ENCODE data around the gene PSME1. TPM values are rescaled to one million over a fixed set of nuclear protein-coding genes. Genes with fewer than 3 reads are reported as not detected.

The PSME1 gene
- total and polyA plus RNA-seq, 2 of the 13 experiments (the other 11 are each of a cell fraction or from before 2014, with no cell fraction given) = 159 to 608 TPM

DNA sequence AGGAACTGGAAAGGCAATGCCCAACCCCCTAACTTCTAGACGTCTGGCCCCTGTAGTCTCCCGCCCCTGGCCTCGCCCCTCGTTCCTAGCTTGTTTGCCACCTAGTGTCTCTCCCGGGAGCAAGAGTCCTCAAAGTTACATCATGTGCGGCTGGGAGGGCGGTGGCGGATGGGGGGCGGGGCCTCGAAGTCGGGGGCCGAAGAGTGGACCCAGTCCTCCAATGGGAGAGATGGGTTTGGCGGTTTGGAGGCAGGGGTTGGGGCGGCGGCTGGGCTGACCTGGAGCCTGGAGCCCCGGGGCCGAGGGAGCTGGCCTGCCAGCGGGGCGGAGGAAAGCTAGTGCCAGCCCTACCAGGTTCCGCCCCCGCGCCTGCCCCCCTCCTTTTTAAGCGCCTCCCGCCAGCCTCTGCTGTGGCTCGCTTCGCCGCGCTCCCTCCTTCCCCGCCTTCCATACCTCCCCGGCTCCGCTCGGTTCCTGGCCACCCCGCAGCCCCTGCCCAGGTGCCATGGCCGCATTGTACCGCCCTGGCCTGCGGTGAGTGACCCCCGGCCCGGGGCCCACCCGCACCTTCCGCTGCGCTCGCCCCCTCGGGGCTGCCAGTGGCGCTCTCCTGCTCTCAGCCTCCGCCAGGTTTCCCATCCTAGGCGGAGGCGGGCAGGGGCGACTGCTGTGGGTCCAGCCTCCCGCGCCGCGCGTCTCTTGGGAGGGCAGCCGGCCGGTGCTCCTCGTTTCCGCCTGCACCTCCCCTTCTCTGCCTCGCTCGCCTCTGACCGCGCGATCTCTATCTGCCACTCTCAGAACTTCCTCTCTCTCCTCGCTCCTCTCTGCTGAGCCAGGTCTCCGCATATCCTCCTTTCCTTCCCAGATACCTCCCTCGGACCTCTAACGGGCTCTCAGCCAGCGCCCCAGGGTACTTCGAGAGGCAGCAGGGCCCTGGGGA lies 41.8 kb upstream of the PSME1 start, which contains the start of gene PCK2 (continued):
- TF ChIP-seq, protein P1, sequence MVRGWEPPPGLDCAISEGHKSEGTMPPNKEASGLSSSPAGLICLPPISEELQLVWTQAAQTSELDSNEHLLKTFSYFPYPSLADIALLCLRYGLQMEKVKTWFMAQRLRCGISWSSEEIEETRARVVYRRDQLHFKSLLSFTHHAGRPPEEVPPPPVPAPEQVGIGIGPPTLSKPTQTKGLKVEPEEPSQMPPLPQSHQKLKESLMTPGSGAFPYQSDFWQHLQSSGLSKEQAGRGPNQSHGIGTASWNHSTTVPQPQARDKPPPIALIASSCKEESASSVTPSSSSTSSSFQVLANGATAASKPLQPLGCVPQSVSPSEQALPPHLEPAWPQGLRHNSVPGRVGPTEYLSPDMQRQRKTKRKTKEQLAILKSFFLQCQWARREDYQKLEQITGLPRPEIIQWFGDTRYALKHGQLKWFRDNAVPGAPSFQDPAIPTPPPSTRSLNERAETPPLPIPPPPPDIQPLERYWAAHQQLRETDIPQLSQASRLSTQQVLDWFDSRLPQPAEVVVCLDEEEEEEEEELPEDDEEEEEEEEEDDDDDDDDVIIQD (CRISPR knock-in tag; IDR thresholded peaks at IDR 0.05; ENCODE audit: low read depth) = peak; percentile 93
- TF ChIP-seq TSC22D2 (CRISPR knock-in tag; IDR thresholded peaks at IDR 0.05; ENCODE audit: borderline replicate concordance) (peak; percentile 95), MIER3 (CRISPR knock-in tag; IDR thresholded peaks at IDR 0.05; ENCODE audit: borderline replicate concordance) (peak; percentile 96; the same call in 1 of the 2 replicates), RAD21 (CRISPR knock-in tag; IDR thresholded peaks at IDR 0.05) (peak; percentile 83), TOPORS (CRISPR knock-in tag; IDR thresholded peaks at IDR 0.05) (peak; percentile 96), ZMYM4 (CRISPR knock-in tag; IDR thresholded peaks at IDR 0.05) (no peak), ZNF614 (CRISPR knock-in tag; IDR thresholded peaks at IDR 0.05; ENCODE audit: borderline replicate concordance) (peak; percentile 99), U2AF2 (IDR thresholded peaks at IDR 0.05; ENCODE audit: low read depth, low read length) (peak; percentile 56; the same call in 1 of the 2 replicates), ZZZ3 (CRISPR knock-in tag; IDR thresholded peaks at IDR 0.05; ENCODE audit: borderline replicate concordance) (peak; percentile 84), ZNF33B (CRISPR knock-in tag; IDR thresholded peaks at IDR 0.05) (peak; percentile 93), ZNF20 (CRISPR knock-in tag; IDR thresholded peaks at IDR 0.05) (peak; percentile 96), ELK4 (CRISPR knock-in tag; IDR thresholded peaks at IDR 0.05; ENCODE audit: borderline replicate concordance) (peak; percentile 82), ZNF644 (CRISPR knock-in tag; IDR thresholded peaks at IDR 0.05; ENCODE audit: low read depth) (peak; percentile 83), ZBTB20 (CRISPR knock-in tag; IDR thresholded peaks at IDR 0.05; ENCODE audit: borderline replicate concordance, low read depth) (peak; percentile 92), ZNF34 (CRISPR knock-in tag; IDR thresholded peaks at IDR 0.05; ENCODE audit: borderline replicate concordance) (no peak; the same call in none of the 2 replicates), ZFP36 (IDR thresholded peaks at IDR 0.05; ENCODE audit: borderline replicate concordance, low read depth, low read length, partially characterized antibody) (no peak), SNAI1 (CRISPR knock-in tag; IDR thresholded peaks at IDR 0.05; ENCODE audit: borderline replicate concordance) (peak; percentile 90), ZSCAN29 (CRISPR knock-in tag; conservative IDR thresholded peaks at IDR 0.05) (no peak; the same call in 1 of the 2 replicates), ISX (CRISPR knock-in tag; conservative IDR thresholded peaks at IDR 0.05) (peak; percentile 95), TIGD3 (CRISPR knock-in tag; IDR thresholded peaks at IDR 0.05; ENCODE audit: borderline replicate concordance) (peak; percentile 99), SP2 (CRISPR knock-in tag; IDR thresholded peaks at IDR 0.05) (no peak), NCOA2 (CRISPR knock-in tag; IDR thresholded peaks at IDR 0.05) (peak; percentile 82), NFKB2 (CRISPR knock-in tag; IDR thresholded peaks at IDR 0.05; ENCODE audit: borderline replicate concordance) (peak; percentile 98)
- TF ChIP-seq, protein P2, sequence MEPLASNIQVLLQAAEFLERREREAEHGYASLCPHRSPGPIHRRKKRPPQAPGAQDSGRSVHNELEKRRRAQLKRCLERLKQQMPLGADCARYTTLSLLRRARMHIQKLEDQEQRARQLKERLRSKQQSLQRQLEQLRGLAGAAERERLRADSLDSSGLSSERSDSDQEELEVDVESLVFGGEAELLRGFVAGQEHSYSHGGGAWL (CRISPR knock-in tag; IDR thresholded peaks at IDR 0.05) = peak; percentile 99; the same call in 1 of the 2 replicates

Measured in HepG2 (cell line).